OCI-LY3 (cell line): ENCODE measurements around the gene CLCN2.

Experiments used
- H2AFZ ChIP-seq: fragments of 200-600, 300-600 bp; shearing (Covaris generic); 2 replicates; pipeline ENCODE4 v1.6.0; 2014; ENCODE audit warnings: antibody characterized with exemption, low read depth, low read length
- H3K27ac ChIP-seq: fragments of 200-600, 300-600 bp; sonication (generic); 2 replicates; pipeline ENCODE4 v1.5.1; 2014; ENCODE audit warnings: mild to moderate bottlenecking, low read length, moderate library complexity, mixed read lengths
- H3K27me3 ChIP-seq: fragments of 200-600, 300-600 bp; sonication (generic); 2 replicates; pipeline ENCODE4 v1.6.1; 2014; ENCODE audit warnings: low read depth, low read length, mixed read lengths
- H3K36me3 ChIP-seq: fragments of 200-600, 300-600 bp; sonication (generic); replicated peaks from 2 replicates; pipeline ENCODE3; 2014; ENCODE audit warnings: low read depth, low read length, mixed read lengths
- H3K4me1 ChIP-seq: fragments of 300-600, 200-600 bp; sonication (generic); 2 replicates; pipeline ENCODE4 v1.6.1; 2014; ENCODE audit warnings: low read length, mixed read lengths
- H3K4me2 ChIP-seq: fragments of 200-600, 300-600 bp; sonication (generic); 2 replicates; pipeline ENCODE4 v1.6.1; 2014; ENCODE audit warnings: low read length, mixed read lengths
- H3K4me3 ChIP-seq: fragments of 300-600, 200-600 bp; sonication (generic); 2 replicates; pipeline ENCODE4 v1.5.1; 2014; ENCODE audit warnings: antibody characterized with exemption, mild to moderate bottlenecking, low read length, moderate library complexity
- H3K79me2 ChIP-seq: fragments of 300-600, 200-600 bp; shearing (Covaris generic); 2 replicates; pipeline ENCODE4 v1.6.1; 2014; ENCODE audit warnings: mild to moderate bottlenecking, low read length, mixed read lengths
- H3K9ac ChIP-seq: fragments of 300-600, 200-600 bp; shearing (Covaris generic); 2 replicates; pipeline ENCODE4 v1.6.0; 2014; ENCODE audit warnings: mild to moderate bottlenecking, low read length, moderate library complexity
- H3K9me3 ChIP-seq: fragments of 200-600, 300-600 bp; shearing (Covaris generic); 2 replicates; pipeline ENCODE4 v1.6.1; 2014; ENCODE audit warnings: low read length, mixed read lengths; ENCODE audit not compliant: insufficient read depth
- H4K20me1 ChIP-seq: fragments of 200-600, 300-600 bp; sonication (generic); 2 replicates; pipeline ENCODE4 v1.6.1; 2016; ENCODE audit warnings: low read length, mixed read lengths; ENCODE audit not compliant: insufficient read depth
- CTCF ChIP-seq: fragments of 200-600, 300-600 bp; sonication (generic); IDR thresholded peaks from 2 replicates; pipeline ENCODE4 v1.5.1; 2014; ENCODE audit warnings: antibody characterized with exemption, low read length, low read depth
- EZH2phosphoT487 ChIP-seq: fragments of 200-600 bp; shearing (Covaris generic); IDR thresholded peaks from 2 replicates; pipeline ENCODE4 v1.6.1; 2018; ENCODE audit warnings: antibody characterized with exemption, mixed run types, low read depth

CLCN2 gene

GRCh38 chr3:184382326-184383032 lies 21.1 kb upstream of the CLCN2 start:
- Histone ChIP-seq H2AFZ (no peak overlapping the region), H3K36me3 (no peaks in the 10 kb centered on the region), H3K27me3 (no peaks in the 10 kb centered on the region), H3K79me2 (no peaks in the 10 kb centered on the region), H3K4me3 (no peak overlapping the region), H3K4me2 (no peak overlapping the region), H3K9ac (no peak overlapping the region), H3K27ac (no peak overlapping the region), H3K9me3 (no peaks in the 10 kb centered on the region), H4K20me1 (no peaks in the 10 kb centered on the region), H3K4me1 (no peaks in the 10 kb centered on the region)
- TF ChIP-seq CTCF (no peak), EZH2phosphoT487 (no peak)

GRCh38 chr3:184381261-184382224 lies 20.1 kb upstream of the CLCN2 start:
- Histone ChIP-seq H3K9me3 (no peaks in the 10 kb centered on the region), H3K79me2 (no peaks in the 10 kb centered on the region), H2AFZ (no peak overlapping the region), H3K4me2 (no peak overlapping the region), H3K9ac (no peak overlapping the region), H3K4me1 (no peaks in the 10 kb centered on the region), H3K36me3 (no peaks in the 10 kb centered on the region), H3K27ac (no peak overlapping the region), H3K4me3 (no peak overlapping the region), H3K27me3 (no peaks in the 10 kb centered on the region), H4K20me1 (no peaks in the 10 kb centered on the region)
- no peak for TF ChIP-seq CTCF
- no peak for TF ChIP-seq EZH2phosphoT487

GRCh38 chr3:184380627-184381260 lies 19.3 kb upstream of the CLCN2 start:
- no peak overlapping the region for H3K27ac ChIP-seq
- H3K36me3 ChIP-seq = no peaks in the 10 kb centered on the region
- no peaks in the 10 kb centered on the region for H4K20me1 ChIP-seq
- no peak overlapping the region for H3K4me2 ChIP-seq
- H3K27me3 ChIP-seq = no peaks in the 10 kb centered on the region
- H3K4me3 ChIP-seq = no peak overlapping the region
- H3K9ac ChIP-seq = no peak overlapping the region
- no peaks in the 10 kb centered on the region for H3K9me3 ChIP-seq
- no peak for TF ChIP-seq CTCF
- no peak for TF ChIP-seq EZH2phosphoT487
- H3K79me2 ChIP-seq = no peaks in the 10 kb centered on the region
- H3K4me1 ChIP-seq = no peaks in the 10 kb centered on the region
- H2AFZ ChIP-seq = no peak overlapping the region

- Histone ChIP-seq H3K4me3 (no peak overlapping the region), H3K4me1 (no peaks in the 10 kb centered on the region), H3K79me2 (no peaks in the 10 kb centered on the region), H3K27me3 (peaks cover under 1% of the 10 kb centered on the region; the same call in 1 of the 2 replicates), H3K9me3 (no peaks in the 10 kb centered on the region), H2AFZ (no peak overlapping the region), H3K9ac (no peak overlapping the region), H3K27ac (no peak overlapping the region), H3K4me2 (no peak overlapping the region), H3K36me3 (no peaks in the 10 kb centered on the region), H4K20me1 (no peaks in the 10 kb centered on the region)
- no peak for TF ChIP-seq CTCF
- no peak for TF ChIP-seq EZH2phosphoT487
Measured at GRCh38 chr3:184380185-184380626, 18.8 kb upstream of the CLCN2 start.
